GM12891 (cell line): ENCODE measurements around the gene GKAP1.

Source experiments
- POLR2A ChIP-seq: IDR thresholded peaks from 2 replicates; pipeline ENCODE4 v1.6.1; 2011; ENCODE audit warnings: low read depth, low read length, control low read depth
- TAF1 ChIP-seq: IDR thresholded peaks from 2 replicates; pipeline ENCODE4 v1.6.1; 2011; ENCODE audit warnings: low read depth, low read length, control low read depth

DNA sequence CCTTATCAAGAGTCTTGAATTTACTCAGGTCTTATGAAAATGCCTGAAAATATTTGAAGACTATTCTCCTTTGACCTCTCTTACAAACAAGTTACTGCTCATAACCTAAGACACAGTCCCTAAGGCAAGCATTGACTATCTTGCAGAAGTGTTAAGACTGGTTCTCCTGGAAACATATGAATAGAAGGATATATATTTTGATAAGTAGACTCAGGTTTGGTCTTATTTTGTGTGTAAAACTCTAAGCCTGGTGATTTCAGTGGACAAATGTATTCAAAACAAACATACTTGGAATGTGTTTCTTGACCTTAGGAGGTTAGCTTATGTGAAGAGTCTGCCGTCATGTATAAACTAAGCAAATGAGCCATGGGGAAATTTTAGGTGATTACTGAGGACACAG is 102.3 kb downstream of the GKAP1 start:
- TF ChIP-seq TAF1 (no peak), POLR2A (no peak)
